K562 (cell line): Measurements from ENCODE around the gene LMOD1. TPM values are rescaled to one million over a fixed set of nuclear protein-coding genes. Genes with fewer than 3 reads are reported as not detected.

Source experiments
- ATAC-seq: fragments of 200-7000 bp; cut with Tn5 transposase; 3 replicates; pipeline ENCODE4 v1.9.1; 2020; ENCODE audit warnings: moderate library complexity
- BruUV-seq: library from RNA; stranded (reverse); fragments of 400-500 nt; replicated peaks from 2 replicates; lab custom pipeline; 2021; lab: Mats Ljungman, UMichigan
- CTCF ChIA-PET: fragments of 300-600 bp; formaldehyde crosslinking; extraction: SDS; loops from one replicate; lab custom pipeline; 2021; ENCODE audit warnings: low intra/inter-chr PET ratio; lab: Yijun Ruan, JAX
- POLR2A ChIA-PET: fragments of 300-600, 350-650 bp; sonication (Branson Sonifier 250); formaldehyde crosslinking; extraction: SDS; loops from one replicate; lab custom pipeline; 2021; ENCODE audit warnings: antibody characterized with exemption, inconsistent platforms; lab: Yijun Ruan, JAX
- DNase-seq, 4 experiments: peaks; one replicate each; pipeline versions ENCODE4 v3.0.0 to v3.0.0-alpha.2; 2011 to 2018; ENCODE audit warnings: low spot score in 3 of 4, mixed read lengths in 3 of 4; ENCODE audit errors: extremely low read depth in 1 of 4
- FAIRE-seq: peaks from 2 replicates; lab custom pipeline; 2011; peaks lifted over from hg19 to GRCh38; lab: Jason Lieb, UNC
- H2AFZ ChIP-seq: 2 replicates; pipeline ENCODE4 v1.6.0; 2011; ENCODE audit warnings: low read depth, low read length, control low read depth, inconsistent platforms
- H3K27ac ChIP-seq: fragments of 200-600 bp; 3 replicates; pipeline ENCODE4 v1.8.0; 2011; ENCODE audit warnings: low read depth, mild to moderate bottlenecking, control low read depth, inconsistent platforms, low read length, moderate library complexity, mixed read lengths; ENCODE audit errors: extremely low read depth
- H3K27me3 ChIP-seq, 2 experiments: fragments of 300-600 bp in 1 of 2; 2 replicates in 1 of 2; 3 replicates in 1 of 2; pipeline versions ENCODE4 v1.6.0 to v1.8.0; 2011; ENCODE audit warnings: inconsistent platforms in 2 of 2, low read length in 2 of 2, mild to moderate bottlenecking in 1 of 2, mixed read lengths in 1 of 2, moderate library complexity in 1 of 2; ENCODE audit not compliant: control insufficient read depth in 2 of 2, insufficient read depth in 2 of 2
- H3K36me3 ChIP-seq: fragments of 300-600 bp; 3 replicates; pipeline ENCODE4 v1.8.0; 2011; ENCODE audit warnings: mild to moderate bottlenecking, low read length, inconsistent platforms; ENCODE audit not compliant: control insufficient read depth, insufficient read depth
- H3K4me1 ChIP-seq, 2 experiments: fragments of 200-600 bp in 1 of 2; replicated peaks in 1 of 2; 2 replicates in 1 of 2; 3 replicates in 1 of 2; pipeline versions ENCODE4 v1.5.1 to v1.8.0; 2011; ENCODE audit warnings: inconsistent platforms in 2 of 2, low read length in 2 of 2, mild to moderate bottlenecking in 1 of 2, mixed read lengths in 1 of 2, moderate library complexity in 1 of 2; ENCODE audit not compliant: control insufficient read depth in 2 of 2, insufficient read depth in 2 of 2
- H3K4me2 ChIP-seq: 2 replicates; pipeline ENCODE4 v1.6.1; 2011; ENCODE audit warnings: low read length, control low read depth, inconsistent platforms, mixed read lengths; ENCODE audit not compliant: insufficient read depth
- H3K4me3 ChIP-seq: fragments of 200-600 bp; sonication (generic), shearing (Covaris generic); 2 replicates; pipeline ENCODE4 v1.5.1; 2016; ENCODE audit warnings: control low read depth, inconsistent platforms
- H3K79me2 ChIP-seq: fragments of 200-600 bp; 3 replicates; pipeline ENCODE4 v1.8.0; 2011; ENCODE audit warnings: low read length, inconsistent platforms; ENCODE audit not compliant: control insufficient read depth, insufficient read depth
- H3K9ac ChIP-seq, 2 experiments: 2 replicates each; pipeline versions ENCODE4 v1.6.0 to v1.6.1; 2011; ENCODE audit warnings: low read depth in 2 of 2, low read length in 2 of 2, control low read depth in 1 of 2, inconsistent platforms in 1 of 2, mild to moderate bottlenecking in 1 of 2, mixed read lengths in 1 of 2; ENCODE audit not compliant: insufficient read depth in 1 of 2
- H3K9me1 ChIP-seq: one replicate; pipeline ENCODE4 v1.6.0; 2011; ENCODE audit warnings: inconsistent platforms, mild to moderate bottlenecking, low read length, moderate library complexity; ENCODE audit not compliant: control insufficient read depth, insufficient read depth
- H3K9me3 ChIP-seq: replicated peaks from 2 replicates; pipeline ENCODE4 v1.5.1; 2011; ENCODE audit warnings: low read depth, low read length, inconsistent platforms; ENCODE audit not compliant: control insufficient read depth, insufficient read depth
- H4K20me1 ChIP-seq: replicated peaks from 2 replicates; pipeline ENCODE4 v1.6.1; 2011; ENCODE audit warnings: low read length, inconsistent platforms, mixed read lengths; ENCODE audit not compliant: control insufficient read depth, insufficient read depth
- ARID1B ChIP-seq: fragments of 450-650 bp; IDR thresholded peaks from 2 replicates; pipeline ENCODE4 v1.6.1; 2016; ENCODE audit warnings: antibody characterized with exemption, mild to moderate bottlenecking, inconsistent platforms
- BRCA1 ChIP-seq, 2 experiments: fragments of 450-650 bp in 1 of 2; sonication (generic) in 1 of 2; formaldehyde crosslinking in 1 of 2; IDR thresholded peaks; 2 replicates each; pipeline versions ENCODE4 v1.5.0 to v1.6.1; 2017 to 2020; ENCODE audit warnings: mild to moderate bottlenecking in 1 of 2, missing genetic modification reagents in 1 of 2
- CBX3 ChIP-seq, 2 experiments: IDR thresholded peaks; 1 replicate in 1 of 2; 2 replicates in 1 of 2; pipeline ENCODE4 v1.6.1; 2012; ENCODE audit warnings: inconsistent platforms in 2 of 2, low read length in 2 of 2, borderline replicate concordance in 1 of 2, control low read depth in 1 of 2
- DPF2 ChIP-seq: fragments of 450-650 bp; IDR thresholded peaks from 2 replicates; pipeline ENCODE4 v1.6.1; 2016
- ELF1 ChIP-seq: fragments of 200-800 bp; sonication (Bioruptor generic); IDR thresholded peaks from 2 replicates; pipeline ENCODE4 v1.6.1; 2016; ENCODE audit warnings: missing genetic modification characterization, missing compliant biosample characterization
- JUND ChIP-seq, 2 experiments: IDR thresholded peaks; 2 replicates in 1 of 2; 3 replicates in 1 of 2; pipeline ENCODE4 v1.6.1; 2011; ENCODE audit warnings: borderline replicate concordance in 2 of 2, low read depth in 2 of 2, low read length in 2 of 2, improper control_type of control experiment in 1 of 2, missing biosample characterization in 1 of 2, missing genetic modification characterization in 1 of 2, missing genetic modification reagents in 1 of 2
- LARP7 ChIP-seq: fragments of 450-650 bp; IDR thresholded peaks from 2 replicates; pipeline ENCODE4 v1.6.1; 2016
- LCOR ChIP-seq: sonication (generic); formaldehyde crosslinking; IDR thresholded peaks from 2 replicates; pipeline ENCODE4 v1.8.0; 2022; ENCODE audit warnings: mild to moderate bottlenecking, missing genetic modification reagents
- NCOA2 ChIP-seq, 2 experiments: fragments of 450-650 bp; IDR thresholded peaks; 2 replicates each; pipeline ENCODE4 v1.6.1; 2018; ENCODE audit warnings: mild to moderate bottlenecking in 2 of 2, moderate library complexity in 1 of 2; ENCODE audit not compliant: partially characterized antibody in 2 of 2
- NCOR1 ChIP-seq: fragments of 450-650 bp; IDR thresholded peaks from 2 replicates; pipeline ENCODE4 v1.6.1; 2016; ENCODE audit warnings: mild to moderate bottlenecking, moderate library complexity
- NFIC ChIP-seq: fragments of 450-650 bp; IDR thresholded peaks from 2 replicates; pipeline ENCODE4 v1.6.1; 2017; ENCODE audit warnings: mild to moderate bottlenecking, inconsistent platforms
- SOX6 ChIP-seq: fragments of 450-650 bp; IDR thresholded peaks from 2 replicates; pipeline ENCODE4 v1.6.1; 2014; ENCODE audit warnings: mild to moderate bottlenecking
- SRF ChIP-seq, 2 experiments: fragments of 250-450, 450-650 bp in 1 of 2; sonication (Bioruptor Pico) in 1 of 2; sonication (generic) in 1 of 2; formaldehyde crosslinking; IDR thresholded peaks; 2 replicates each; pipeline versions ENCODE4 v1.5.0 to v1.5.1; 2020 to 2022; ENCODE audit warnings: mild to moderate bottlenecking in 1 of 2, missing genetic modification reagents in 1 of 2
- TEAD4 ChIP-seq, 2 experiments: sonication (generic) in 1 of 2; formaldehyde crosslinking in 1 of 2; IDR thresholded peaks; 2 replicates each; pipeline versions ENCODE4 v1.6.1 to v1.8.0; 2012 to 2022; ENCODE audit warnings: borderline replicate concordance in 1 of 2, inconsistent platforms in 1 of 2, low read length in 1 of 2, mild to moderate bottlenecking in 1 of 2, missing genetic modification reagents in 1 of 2
- XRCC3 ChIP-seq: fragments of 450-650 bp; IDR thresholded peaks from 2 replicates; pipeline ENCODE4 v1.6.1; 2017; ENCODE audit warnings: mild to moderate bottlenecking, moderate library complexity
- WGBS: fragments of 100-300 bp; shearing (Covaris generic); methylation state at CpG from one replicate; pipeline ENCODE4 v1.1.6; 2016; ENCODE audit warnings: low coverage, mixed read lengths; ENCODE audit not compliant: insufficient coverage; ENCODE audit errors: missing lambda C conversion rate; 5-methylcytosine and 5-hydroxymethylcytosine counted together
- in situ Hi-C: fragments of 300-500 bp; cut with MboI; formaldehyde crosslinking; loops from 4 replicates; pipeline ENCODE4 v1.15.0; 2018; ENCODE audit warnings: inconsistent platforms, mixed read lengths
- intact Hi-C: fragments of 100-400 bp; cut with micrococcal nuclease; formaldehyde crosslinking; loops from 2 replicates; pipeline ENCODE4 v1.14.2; 2022
- polyA plus RNA-seq, 8 experiments: library from polyadenylated mRNA; depleted of rRNA in 4 of 8; stranded (reverse) in 5 of 8; unstranded in 3 of 8; fragments of >200 nt; fragmentation: Nextera tagmentation in 2 of 8; fragmentation: Illumina TruSeq in 1 of 8; extraction: Ambion mirVana in 2 of 8; extraction: Trizol in 1 of 8; gene quantifications; 2 replicates each; pipeline versions ENCODE4 v1.2.1 to v1.2.3, GENCODE V29; 2011 to 2014; ENCODE audit warnings: inconsistent platforms in 1 of 8, missing spikeins in 1 of 8
- total RNA-seq, 7 experiments: library from RNA; depleted of rRNA in 6 of 7; stranded (reverse); fragments of >200 nt in 6 of 7; fragmentation: Illumina TruSeq in 2 of 7; extraction: Trizol in 2 of 7; gene quantifications; 2 replicates each; pipeline versions ENCODE4 v1.2.1 to v1.2.3, GENCODE V29; 2011 to 2021; ENCODE audit warnings: low replicate concordance in 1 of 7
- TF ChIP-seq, protein P1 (sequence below): fragments of 250-450 bp; sonication (Bioruptor Pico); IDR thresholded peaks from 2 replicates; pipeline ENCODE4 v1.5.0; 2021
- TF ChIP-seq, protein P2 (sequence below): sonication (generic); formaldehyde crosslinking; IDR thresholded peaks from 2 replicates; pipeline ENCODE4 v1.5.0; 2020; ENCODE audit warnings: missing genetic modification reagents
- TF ChIP-seq, protein P3 (sequence below): fragments of 250-450 bp; sonication (Bioruptor Pico); IDR thresholded peaks from 2 replicates; pipeline ENCODE4 v1.5.0; 2021
- TF ChIP-seq, protein P4 (sequence below): sonication (generic); formaldehyde crosslinking; IDR thresholded peaks from 2 replicates; pipeline ENCODE4 v1.8.0; 2022; ENCODE audit warnings: missing genetic modification reagents, mild to moderate bottlenecking, borderline replicate concordance

Gene LMOD1
- total and polyA plus RNA-seq, 9 of the 15 experiments (the other 6 are each of a cell fraction or from before 2014, with no cell fraction given), result 0.03 to 0.54 (median 0.38) TPM; not detected in 1

DNA sequence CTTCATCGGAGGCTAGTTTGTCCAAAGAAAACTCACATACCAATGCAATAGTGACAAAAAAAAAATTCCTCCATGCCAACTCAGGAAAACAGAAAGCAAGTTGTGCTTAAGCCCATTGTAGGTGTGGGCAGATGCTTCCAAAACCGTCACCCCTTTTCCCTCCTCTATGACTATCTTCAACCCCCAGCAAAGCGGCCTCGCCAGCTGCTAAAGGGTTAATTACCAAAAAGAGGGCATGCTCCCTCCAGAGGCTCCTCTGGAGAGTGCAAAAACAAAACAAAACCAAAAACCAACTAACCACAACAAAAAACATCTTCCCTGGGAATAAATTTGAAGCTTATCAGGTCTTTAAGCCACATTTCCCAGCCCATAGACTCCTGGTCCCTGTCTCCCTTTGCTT is 1.2 kb downstream of the LMOD1 start:
- FAIRE-seq (peak; percentile 42), DNase-seq (peak; percentile 52 to 63 (median 52)), ATAC-seq (peak; percentile 32)
- Histone ChIP-seq H3K27me3 (no peaks in the 10 kb centered on the region), H3K9me1 (no peaks in the 10 kb centered on the region), H3K79me2 (no peaks in the 10 kb centered on the region), H3K9me3 (no peaks in the 10 kb centered on the region), H3K9ac (peak overlapping the region in 1 of 2 experiments; percentile 43; a peak in 2 of 4 replicates), H4K20me1 (no peaks in the 10 kb centered on the region), H3K4me1 (peaks cover 36 to 40% of the 10 kb centered on the region in 2 experiments), H3K27ac (no peak overlapping the region), H3K36me3 (no peaks in the 10 kb centered on the region), H3K4me3 (no peak overlapping the region), H2AFZ (peak overlapping the region; percentile 89), H3K4me2 (peak overlapping the region; percentile 78)
- BruUV-seq, result no TSS peak
- POLR2A ChIA-PET, result interaction anchor here (0.6 to 3.8 kb wide), 10 partner anchors 9 to 485 kb away, joined by 3 to 46 read pairs (median 4); partner anchors contain the start of gene TIMM17A
- in situ Hi-C loops, result no loop called here
- CTCF ChIA-PET, result no interaction called here
- WGBS, result 44% methylated on average over 4 of the region's 4 CpGs
- intact Hi-C loops, result loop anchor here (2.0 kb wide), 1 partner anchor 48 kb away; no protein-coding TSS in a partner anchor
- TF ChIP-seq, protein P1, sequence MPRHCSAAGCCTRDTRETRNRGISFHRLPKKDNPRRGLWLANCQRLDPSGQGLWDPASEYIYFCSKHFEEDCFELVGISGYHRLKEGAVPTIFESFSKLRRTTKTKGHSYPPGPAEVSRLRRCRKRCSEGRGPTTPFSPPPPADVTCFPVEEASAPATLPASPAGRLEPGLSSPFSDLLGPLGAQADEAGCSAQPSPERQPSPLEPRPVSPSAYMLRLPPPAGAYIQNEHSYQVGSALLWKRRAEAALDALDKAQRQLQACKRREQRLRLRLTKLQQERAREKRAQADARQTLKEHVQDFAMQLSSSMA (CRISPR knock-in tag), result no peak
- TF ChIP-seq SRF (CRISPR knock-in tag; IDR thresholded peaks at IDR 0.05) (no peak), SOX6 (peak; percentile 43; the same call in 1 of the 2 replicates), TEAD4 (IDR thresholded peaks at IDR 0.05; ENCODE audit: low read length) (peak; percentile 47; the same call in 1 of the 2 replicates), TEAD4 (CRISPR knock-in tag; IDR thresholded peaks at IDR 0.05; ENCODE audit: borderline replicate concordance) (no peak), ELF1 (tag) (no peak), NCOR1 (no peak), ARID1B (0 out of 2 replicates have a peak, but pooled peaks have one; percentile 21), NCOA2 (IDR thresholded peaks at IDR 0.05; ENCODE audit: partially characterized antibody in 2 of 2) (no peak), LCOR (CRISPR knock-in tag) (peak; percentile 87; the same call in 1 of the 2 replicates), LARP7 (peak; percentile 22; the same call in 1 of the 2 replicates), DPF2 (peak; percentile 39; the same call in 1 of the 2 replicates), NFIC (peak; percentile 23; the same call in 1 of the 2 replicates), BRCA1 (IDR thresholded peaks at IDR 0.05) (no peak), BRCA1 (CRISPR knock-in tag; IDR thresholded peaks at IDR 0.05) (no peak), JUND (IDR thresholded peaks at IDR 0.05; ENCODE audit: borderline replicate concordance, low read depth, low read length) (peak; percentile 25; the same call in 1 of the 2 replicates), JUND (tag; IDR thresholded peaks at IDR 0.05; ENCODE audit: borderline replicate concordance, low read depth, low read length) (peak; percentile 30; the same call in 1 of the 3 replicates), CBX3 (IDR thresholded peaks at IDR 0.05; ENCODE audit: borderline replicate concordance in 1 of 2, low read length in 2 of 2) (no peak), XRCC3 (no peak)
- TF ChIP-seq, protein P2, sequence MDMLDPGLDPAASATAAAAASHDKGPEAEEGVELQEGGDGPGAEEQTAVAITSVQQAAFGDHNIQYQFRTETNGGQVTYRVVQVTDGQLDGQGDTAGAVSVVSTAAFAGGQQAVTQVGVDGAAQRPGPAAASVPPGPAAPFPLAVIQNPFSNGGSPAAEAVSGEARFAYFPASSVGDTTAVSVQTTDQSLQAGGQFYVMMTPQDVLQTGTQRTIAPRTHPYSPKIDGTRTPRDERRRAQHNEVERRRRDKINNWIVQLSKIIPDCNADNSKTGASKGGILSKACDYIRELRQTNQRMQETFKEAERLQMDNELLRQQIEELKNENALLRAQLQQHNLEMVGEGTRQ (CRISPR knock-in tag), result no peak
- TF ChIP-seq, protein P3, sequence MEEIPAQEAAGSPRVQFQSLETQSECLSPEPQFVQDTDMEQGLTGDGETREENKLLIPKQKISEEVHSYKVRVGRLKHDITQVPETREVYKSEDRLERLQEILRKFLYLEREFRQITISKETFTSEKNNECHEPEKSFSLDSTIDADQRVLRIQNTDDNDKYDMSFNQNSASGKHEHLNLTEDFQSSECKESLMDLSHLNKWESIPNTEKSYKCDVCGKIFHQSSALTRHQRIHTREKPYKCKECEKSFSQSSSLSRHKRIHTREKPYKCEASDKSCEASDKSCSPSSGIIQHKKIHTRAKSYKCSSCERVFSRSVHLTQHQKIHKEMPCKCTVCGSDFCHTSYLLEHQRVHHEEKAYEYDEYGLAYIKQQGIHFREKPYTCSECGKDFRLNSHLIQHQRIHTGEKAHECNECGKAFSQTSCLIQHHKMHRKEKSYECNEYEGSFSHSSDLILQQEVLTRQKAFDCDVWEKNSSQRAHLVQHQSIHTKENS (CRISPR knock-in tag), result no peak
- TF ChIP-seq, protein P4, sequence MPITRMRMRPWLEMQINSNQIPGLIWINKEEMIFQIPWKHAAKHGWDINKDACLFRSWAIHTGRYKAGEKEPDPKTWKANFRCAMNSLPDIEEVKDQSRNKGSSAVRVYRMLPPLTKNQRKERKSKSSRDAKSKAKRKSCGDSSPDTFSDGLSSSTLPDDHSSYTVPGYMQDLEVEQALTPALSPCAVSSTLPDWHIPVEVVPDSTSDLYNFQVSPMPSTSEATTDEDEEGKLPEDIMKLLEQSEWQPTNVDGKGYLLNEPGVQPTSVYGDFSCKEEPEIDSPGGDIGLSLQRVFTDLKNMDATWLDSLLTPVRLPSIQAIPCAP (CRISPR knock-in tag), result no peak
